ENCODE results near the gene GALNT10.

GALNT10 gene

GRCh38 chr5:154295551-154295950 is 105.0 kb downstream of the GALNT10 start:
- Histone ChIP-seq H3K36me3 (ENCODE audit: insufficient read depth, low read length) (peaks cover 4% of the 10 kb centered on the region; the same call in 1 of the 2 replicates), H4K20me1 (ENCODE audit: insufficient read depth, low read length) (no peaks in the 10 kb centered on the region), H3K27me3 (ENCODE audit: insufficient read depth, low read length, poor library complexity) (no peaks in the 10 kb centered on the region), H3K27ac (ENCODE audit: low read length) (no peak overlapping the region), H2AFZ (ENCODE audit: low read depth, low read length) (no peak overlapping the region), H3K79me2 (ENCODE audit: insufficient read depth, low read length) (no peaks in the 10 kb centered on the region), H3K4me1 (ENCODE audit: insufficient read depth, low read length) (no peaks in the 10 kb centered on the region), H3K4me2 (ENCODE audit: insufficient read depth, low read length) (no peak overlapping the region), H3K9me3 (ENCODE audit: insufficient read depth, low read length, severe bottlenecking) (no peaks in the 10 kb centered on the region), H3K9ac (ENCODE audit: low read depth, low read length) (no peak overlapping the region), H3K4me3 (ENCODE audit: low read depth in 1 of 2, low read length in 2 of 2) (no peak overlapping the region)
- no peak for DNase-seq
- ATAC-seq (ENCODE audit: insufficient read depth, low read depth) = no peak
- TF ChIP-seq EZH2 (IDR thresholded peaks at IDR 0.05; ENCODE audit: borderline replicate concordance, low read depth, low read length, severe bottlenecking) (no peak), CTCF (IDR thresholded peaks at IDR 0.05; ENCODE audit: borderline replicate concordance, extremely low read depth, low read length, poor library complexity, severe bottlenecking) (no peak)

GRCh38 chr5:154296525-154297159 is 106.1 kb downstream of the GALNT10 start:
- no peak for DNase-seq
- Histone ChIP-seq H3K9me3 (ENCODE audit: insufficient read depth, low read length, severe bottlenecking) (no peaks in the 10 kb centered on the region), H3K79me2 (ENCODE audit: insufficient read depth, low read length) (no peaks in the 10 kb centered on the region), H3K36me3 (ENCODE audit: insufficient read depth, low read length) (peaks cover 4% of the 10 kb centered on the region; the same call in 1 of the 2 replicates), H3K9ac (ENCODE audit: low read depth, low read length) (no peak overlapping the region), H3K4me2 (ENCODE audit: insufficient read depth, low read length) (no peak overlapping the region), H4K20me1 (ENCODE audit: insufficient read depth, low read length) (no peaks in the 10 kb centered on the region), H3K27me3 (ENCODE audit: insufficient read depth, low read length, poor library complexity) (no peaks in the 10 kb centered on the region), H2AFZ (ENCODE audit: low read depth, low read length) (no peak overlapping the region), H3K4me3 (ENCODE audit: low read depth in 1 of 2, low read length in 2 of 2) (no peak overlapping the region), H3K4me1 (ENCODE audit: insufficient read depth, low read length) (no peaks in the 10 kb centered on the region), H3K27ac (ENCODE audit: low read length) (no peak overlapping the region)
- no peak for ATAC-seq (ENCODE audit: insufficient read depth, low read depth)
- no peak for TF ChIP-seq CTCF (IDR thresholded peaks at IDR 0.05; ENCODE audit: borderline replicate concordance, extremely low read depth, low read length, poor library complexity, severe bottlenecking)
- TF ChIP-seq EZH2 (IDR thresholded peaks at IDR 0.05; ENCODE audit: borderline replicate concordance, low read depth, low read length, severe bottlenecking) = no peak

GRCh38 chr5:154298065-154298464 is 107.5 kb downstream of the GALNT10 start:
- H4K20me1 ChIP-seq (ENCODE audit: insufficient read depth, low read length) = no peaks in the 10 kb centered on the region
- no peaks in the 10 kb centered on the region for H3K79me2 ChIP-seq (ENCODE audit: insufficient read depth, low read length)
- no peaks in the 10 kb centered on the region for H3K4me1 ChIP-seq (ENCODE audit: insufficient read depth, low read length)
- H3K27ac ChIP-seq (ENCODE audit: low read length) = no peak overlapping the region
- H3K9ac ChIP-seq (ENCODE audit: low read depth, low read length) = no peak overlapping the region
- H2AFZ ChIP-seq (ENCODE audit: low read depth, low read length) = no peak overlapping the region
- ATAC-seq (ENCODE audit: insufficient read depth, low read depth) = no peak
- no peaks in the 10 kb centered on the region for H3K9me3 ChIP-seq (ENCODE audit: insufficient read depth, low read length, severe bottlenecking)
- no peak overlapping the region for H3K4me3 ChIP-seq (ENCODE audit: low read depth in 1 of 2, low read length in 2 of 2)
- H3K4me2 ChIP-seq (ENCODE audit: insufficient read depth, low read length) = no peak overlapping the region
- no peaks in the 10 kb centered on the region for H3K27me3 ChIP-seq (ENCODE audit: insufficient read depth, low read length, poor library complexity)
- no peak for DNase-seq
- peaks cover 13% of the 10 kb centered on the region for H3K36me3 ChIP-seq (ENCODE audit: insufficient read depth, low read length)
- TF ChIP-seq EZH2 (IDR thresholded peaks at IDR 0.05; ENCODE audit: borderline replicate concordance, low read depth, low read length, severe bottlenecking) (no peak), CTCF (IDR thresholded peaks at IDR 0.05; ENCODE audit: borderline replicate concordance, extremely low read depth, low read length, poor library complexity, severe bottlenecking) (no peak)
